ENCODE measurements around the gene LRRC8B. TPM values are rescaled to one million over a fixed set of nuclear protein-coding genes. Genes with fewer than 3 reads are reported as not detected.

The LRRC8B gene
- polyA plus RNA-seq, 3 donors = 4.5 to 9.1 (median 7.9) TPM

DNA sequence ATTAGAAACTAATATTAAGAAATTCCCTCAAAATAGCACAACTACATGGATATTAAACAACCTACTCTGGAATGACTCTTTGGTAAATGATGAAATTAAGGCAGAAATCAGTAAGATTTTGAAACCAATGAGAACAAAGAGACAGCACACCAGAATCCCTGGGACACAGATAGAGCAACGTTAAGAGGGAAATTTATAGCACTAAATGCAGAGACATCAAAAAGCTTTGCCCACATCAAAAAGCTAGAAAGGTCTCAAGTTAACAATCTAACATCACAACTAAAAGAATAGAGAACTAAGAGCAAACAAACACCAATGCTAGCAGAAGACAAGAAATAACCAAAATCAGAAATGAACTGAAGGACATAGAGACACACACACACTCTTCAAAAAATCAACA lies 48.6 kb upstream of the LRRC8B start:
- H3K79me2 ChIP-seq (ENCODE audit: insufficient read depth, low read length) = no peaks in the 10 kb centered on the region
- no CpG with 5 or more reads among the region's 1 CpG for WGBS (ENCODE audit: insufficient coverage)
- Mint-ChIP-seq H3K9me3 (peaks cover 22 to 39% (median 31%) of the 10 kb centered on the region in 7 donors), H3K4me3 (no peak overlapping the region), H3K36me3 (peaks cover 4 to 6% of the 10 kb centered on the region in 2 donors), H3K4me1 (no peaks in the 10 kb centered on the region), H3K27me3 (ENCODE audit: low read depth in 3 of 3) (peaks cover 1 to 6% (median 2%) of the 10 kb centered on the region in 3 donors), H3K27ac (no peak overlapping the region)
- no peaks in the 10 kb centered on the region for H4K20me1 ChIP-seq (ENCODE audit: insufficient read depth, low read length)
- no peak overlapping the region for H3K9ac ChIP-seq (ENCODE audit: insufficient read depth, low read length, poor library complexity, severe bottlenecking)
- TF ChIP-seq, protein P1, sequence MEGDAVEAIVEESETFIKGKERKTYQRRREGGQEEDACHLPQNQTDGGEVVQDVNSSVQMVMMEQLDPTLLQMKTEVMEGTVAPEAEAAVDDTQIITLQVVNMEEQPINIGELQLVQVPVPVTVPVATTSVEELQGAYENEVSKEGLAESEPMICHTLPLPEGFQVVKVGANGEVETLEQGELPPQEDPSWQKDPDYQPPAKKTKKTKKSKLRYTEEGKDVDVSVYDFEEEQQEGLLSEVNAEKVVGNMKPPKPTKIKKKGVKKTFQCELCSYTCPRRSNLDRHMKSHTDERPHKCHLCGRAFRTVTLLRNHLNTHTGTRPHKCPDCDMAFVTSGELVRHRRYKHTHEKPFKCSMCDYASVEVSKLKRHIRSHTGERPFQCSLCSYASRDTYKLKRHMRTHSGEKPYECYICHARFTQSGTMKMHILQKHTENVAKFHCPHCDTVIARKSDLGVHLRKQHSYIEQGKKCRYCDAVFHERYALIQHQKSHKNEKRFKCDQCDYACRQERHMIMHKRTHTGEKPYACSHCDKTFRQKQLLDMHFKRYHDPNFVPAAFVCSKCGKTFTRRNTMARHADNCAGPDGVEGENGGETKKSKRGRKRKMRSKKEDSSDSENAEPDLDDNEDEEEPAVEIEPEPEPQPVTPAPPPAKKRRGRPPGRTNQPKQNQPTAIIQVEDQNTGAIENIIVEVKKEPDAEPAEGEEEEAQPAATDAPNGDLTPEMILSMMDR (IDR thresholded peaks at IDR 0.05) = no peak
- intact Hi-C loops (cut with micrococcal nuclease) = no loop called here
- DNase-seq = no peak
- H3K4me1 ChIP-seq (ENCODE audit: control insufficient read depth in 1 of 2, insufficient read depth in 2 of 2, low read length in 2 of 2) = no peaks in the 10 kb centered on the region
- no peak overlapping the region for H3K4me3 ChIP-seq (replicated peaks in 1 of 3; ENCODE audit: low read depth in 2 of 3, low read length in 3 of 3)
- H3K4me2 ChIP-seq (replicated peaks; ENCODE audit: extremely low read depth, low read length, poor library complexity, severe bottlenecking) = no peak overlapping the region
- no peak overlapping the region for H2AFZ ChIP-seq (ENCODE audit: insufficient read depth, low read depth, low read length, poor library complexity, severe bottlenecking)
- H3K27me3 ChIP-seq (ENCODE audit: control insufficient read depth in 2 of 2, insufficient read depth in 2 of 2, low read length in 2 of 2) = peaks cover 0 to 1% of the 10 kb centered on the region in 2 donors
- peaks cover 12 to 13% of the 10 kb centered on the region in 2 donors for H3K9me3 ChIP-seq (replicated peaks in 1 of 2; ENCODE audit: control insufficient read depth in 1 of 2, insufficient read depth in 1 of 2, low read length in 2 of 2)
- H3K27ac ChIP-seq (ENCODE audit: low read depth in 1 of 2, low read length in 2 of 2) = no peak overlapping the region
- no peaks in the 10 kb centered on the region for H3K36me3 ChIP-seq (replicated peaks in 1 of 2; ENCODE audit: control insufficient read depth in 1 of 2, insufficient read depth in 2 of 2, low read length in 2 of 2)

DNA sequence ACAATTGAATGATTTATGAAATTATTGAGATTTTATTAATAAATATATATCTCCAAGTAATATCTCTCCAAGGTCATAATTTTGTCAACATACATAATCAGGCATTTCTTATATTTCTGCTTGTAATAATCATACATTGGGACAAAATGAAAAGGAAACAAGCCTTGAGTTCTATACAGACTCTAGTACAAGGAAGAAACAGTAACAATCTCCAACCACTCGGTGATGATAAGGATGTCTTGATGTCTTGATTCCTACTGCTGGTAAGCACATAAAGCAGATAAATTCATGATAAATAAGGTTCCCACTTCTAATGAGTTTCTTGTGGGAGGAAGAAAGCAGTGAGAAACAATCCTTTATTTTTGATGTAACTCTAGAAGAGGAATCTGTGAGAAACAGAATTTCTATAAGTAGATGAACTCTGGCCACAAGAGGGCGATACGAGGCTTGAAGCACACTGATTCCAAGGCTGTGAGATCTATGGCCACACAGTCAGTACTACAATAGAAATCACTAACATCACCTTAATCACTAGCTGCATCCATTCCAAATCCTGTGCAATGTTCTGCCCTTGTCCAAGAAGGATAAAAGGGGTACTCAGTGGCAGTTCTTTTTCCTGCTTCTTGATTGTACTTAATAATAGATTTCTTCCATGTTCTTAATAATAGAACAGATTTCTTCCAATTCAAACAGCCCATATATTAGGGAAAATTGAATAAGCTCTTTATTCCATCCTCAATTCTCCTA lies 41.4 kb upstream of the LRRC8B start:
- Histone ChIP-seq H3K4me1 (ENCODE audit: control insufficient read depth in 1 of 2, insufficient read depth in 2 of 2, low read length in 2 of 2) (peaks cover under 1 to 16% of the 10 kb centered on the region in 2 donors), H3K9ac (ENCODE audit: insufficient read depth, low read length, poor library complexity, severe bottlenecking) (no peak overlapping the region), H2AFZ (ENCODE audit: insufficient read depth, low read depth, low read length, poor library complexity, severe bottlenecking) (no peak overlapping the region), H3K27ac (ENCODE audit: low read depth in 1 of 2, low read length in 2 of 2) (no peak overlapping the region), H3K9me3 (replicated peaks in 1 of 2; ENCODE audit: control insufficient read depth in 1 of 2, insufficient read depth in 1 of 2, low read length in 2 of 2) (peaks cover 12 to 13% of the 10 kb centered on the region in 2 donors), H3K36me3 (replicated peaks in 1 of 2; ENCODE audit: control insufficient read depth in 1 of 2, insufficient read depth in 2 of 2, low read length in 2 of 2) (no peaks in the 10 kb centered on the region), H3K27me3 (ENCODE audit: control insufficient read depth in 2 of 2, insufficient read depth in 2 of 2, low read length in 2 of 2) (no peaks in the 10 kb centered on the region), H3K79me2 (ENCODE audit: insufficient read depth, low read length) (no peaks in the 10 kb centered on the region), H3K4me3 (replicated peaks in 1 of 3; ENCODE audit: low read depth in 2 of 3, low read length in 3 of 3) (no peak overlapping the region), H4K20me1 (ENCODE audit: insufficient read depth, low read length) (no peaks in the 10 kb centered on the region), H3K4me2 (replicated peaks; ENCODE audit: extremely low read depth, low read length, poor library complexity, severe bottlenecking) (no peak overlapping the region)
- Mint-ChIP-seq H3K4me3 (no peak overlapping the region), H3K27ac (no peak overlapping the region), H3K36me3 (no peaks in the 10 kb centered on the region), H3K9me3 (peaks cover 11 to 20% (median 15%) of the 10 kb centered on the region in 7 donors), H3K27me3 (ENCODE audit: low read depth in 3 of 3) (peaks cover 1 to 3% (median 2%) of the 10 kb centered on the region in 3 donors), H3K4me1 (peaks cover 14% of the 10 kb centered on the region)
- intact Hi-C loops (cut with micrococcal nuclease) = loop anchor here (5.0 to 10.0 kb wide), 2 partner anchors 114 to 282 kb away; no protein-coding TSS in a partner anchor
- WGBS (ENCODE audit: insufficient coverage) = 0% methylated on average over 1 of the region's 3 CpGs
- TF ChIP-seq, protein P1 (IDR thresholded peaks at IDR 0.05) = peak; percentile 87
- DNase-seq = peak; percentile 56 to 75 (median 70)
